HG03520 (cell line): ENCODE measurements around the gene C16orf89.
A peak's percentile ranks its signal among the peaks of the same experiment; 100 is the strongest.
"Not testable (repeated sequence)": the region's sequence is repeated elsewhere in the genome, so short reads cannot be mapped to it uniquely, and the experiment has no call there.

Experiments
- ATAC-seq: cut with Tn5 transposase; IDR thresholded peaks from one replicate; pipeline ENCODE4 v1.9.1; 2021; ENCODE audit warnings: mild to moderate bottlenecking, moderate library complexity; ENCODE audit not compliant: unreplicated experiment

Gene C16orf89

DNA sequence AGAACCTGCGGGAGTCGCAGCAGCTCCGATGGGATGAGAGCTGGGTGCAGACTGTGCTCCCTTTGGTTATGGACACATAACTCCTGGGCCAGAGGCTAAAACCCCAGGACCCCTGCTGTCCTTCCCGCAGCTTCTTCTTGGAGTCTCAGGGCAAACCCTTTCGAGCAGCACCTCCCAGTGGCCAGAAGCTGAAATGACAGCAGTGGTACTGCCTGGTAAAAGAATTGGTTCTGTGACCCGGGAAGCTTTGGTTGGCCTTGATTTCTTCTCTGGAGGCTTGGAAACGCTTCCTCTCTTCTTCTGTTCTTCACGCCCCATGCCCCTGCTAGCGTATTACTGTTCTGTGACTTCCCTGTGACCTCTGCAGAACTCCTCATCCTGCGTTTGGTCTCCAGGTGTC lies 19.0 kb upstream of the C16orf89 start:
- ATAC-seq = not testable (repeated sequence)

DNA sequence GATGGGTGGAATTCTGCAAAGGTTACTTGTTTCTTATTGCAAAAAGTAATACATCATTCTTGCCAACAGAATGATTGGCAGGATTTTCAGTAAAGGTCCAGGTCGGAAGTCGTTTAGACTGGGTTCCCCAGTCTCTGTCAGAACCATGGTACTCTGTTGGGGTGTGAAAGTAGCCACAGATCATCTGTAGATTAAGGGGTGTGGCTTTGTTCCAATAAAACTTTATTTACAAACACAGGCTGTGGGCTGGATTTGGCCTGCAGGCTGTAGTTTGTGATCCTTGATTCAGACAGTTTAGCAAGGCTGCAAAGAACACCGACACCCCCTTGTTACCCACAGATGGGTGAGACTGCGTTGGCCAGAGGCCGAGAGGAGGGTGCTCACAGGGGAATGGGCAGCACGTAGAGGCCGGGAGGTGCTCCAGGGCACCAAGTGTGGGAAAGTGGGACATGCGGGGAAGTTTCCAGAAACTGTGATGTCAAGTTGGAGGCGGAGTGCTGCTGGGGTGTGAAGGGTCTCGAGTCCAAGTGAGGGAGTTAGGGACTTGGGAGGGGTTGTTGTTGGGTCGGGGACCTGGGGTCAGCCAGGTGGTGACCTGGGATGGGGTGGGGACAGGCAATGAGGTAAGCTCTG lies 18.5 kb upstream of the C16orf89 start:
- ATAC-seq = not testable (repeated sequence)

DNA sequence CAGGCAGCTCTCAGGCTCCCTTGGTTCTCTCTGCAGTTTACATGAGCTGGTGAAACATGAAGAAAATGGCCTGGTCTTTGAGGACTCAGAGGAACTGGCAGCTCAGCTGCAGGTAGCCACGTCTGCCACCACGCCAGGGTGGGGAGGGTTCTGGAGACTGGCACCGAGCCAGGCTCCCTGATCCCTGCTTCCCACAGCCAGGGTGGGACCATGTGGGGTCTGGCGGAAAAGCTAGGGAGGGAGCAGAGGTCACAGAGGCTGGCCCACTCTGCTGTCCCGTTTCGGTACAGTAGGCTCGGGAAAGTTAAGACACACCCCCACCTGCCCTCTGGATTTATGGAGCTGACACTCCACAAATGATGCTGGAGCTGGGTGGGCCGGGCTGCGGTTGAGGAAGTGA lies 17.9 kb upstream of the C16orf89 start:
- ATAC-seq = not testable (repeated sequence)

DNA sequence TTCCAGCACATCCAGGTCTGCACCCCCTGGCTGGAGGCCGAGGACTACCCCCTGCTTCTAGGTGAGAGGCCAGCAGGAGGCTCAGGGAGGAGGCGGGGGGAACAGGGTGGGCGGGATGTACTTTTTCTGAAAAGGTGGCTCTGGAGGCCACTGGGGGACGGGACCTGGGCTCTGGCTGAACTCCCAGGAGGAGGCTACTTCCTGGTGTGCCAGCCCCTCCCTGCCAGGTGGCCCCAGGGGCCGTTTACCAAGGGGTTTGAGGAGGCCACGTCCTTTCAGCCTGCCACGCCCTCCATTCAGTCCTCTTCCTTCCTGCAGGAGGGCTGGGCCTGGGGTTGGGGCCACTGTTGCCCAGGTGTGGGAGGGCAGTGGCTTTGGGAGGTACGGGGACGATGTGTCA lies 15.2 kb upstream of the C16orf89 start:
- not testable (repeated sequence) for ATAC-seq

- ATAC-seq = not testable (repeated sequence)
Measured at GRCh38 chr16:5080461-5080860, 14.7 kb upstream of the C16orf89 start.

- no peak for ATAC-seq
Measured at GRCh38 chr16:5078626-5079025, 12.9 kb upstream of the C16orf89 start.

DNA sequence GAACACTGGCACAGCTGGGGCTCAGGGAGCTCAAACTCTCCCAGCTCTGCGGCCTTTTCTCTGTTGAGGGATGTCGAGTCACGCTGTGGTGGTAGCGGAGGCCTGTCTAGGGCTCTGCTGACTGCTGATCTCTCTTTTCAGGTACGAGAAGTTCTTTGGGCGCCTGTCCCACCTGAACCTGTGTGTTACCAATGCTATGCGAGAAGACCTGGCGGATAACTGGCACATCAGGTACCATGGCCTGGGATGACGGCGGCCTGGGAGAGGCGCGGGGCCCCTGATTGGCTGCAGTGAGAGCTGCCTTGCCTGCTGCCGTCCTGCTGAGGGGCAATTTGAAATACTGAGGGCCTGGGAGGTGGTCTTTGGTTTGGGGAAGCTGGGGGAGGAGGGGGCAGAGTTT lies 11.5 kb upstream of the C16orf89 start:
- ATAC-seq = no peak

DNA sequence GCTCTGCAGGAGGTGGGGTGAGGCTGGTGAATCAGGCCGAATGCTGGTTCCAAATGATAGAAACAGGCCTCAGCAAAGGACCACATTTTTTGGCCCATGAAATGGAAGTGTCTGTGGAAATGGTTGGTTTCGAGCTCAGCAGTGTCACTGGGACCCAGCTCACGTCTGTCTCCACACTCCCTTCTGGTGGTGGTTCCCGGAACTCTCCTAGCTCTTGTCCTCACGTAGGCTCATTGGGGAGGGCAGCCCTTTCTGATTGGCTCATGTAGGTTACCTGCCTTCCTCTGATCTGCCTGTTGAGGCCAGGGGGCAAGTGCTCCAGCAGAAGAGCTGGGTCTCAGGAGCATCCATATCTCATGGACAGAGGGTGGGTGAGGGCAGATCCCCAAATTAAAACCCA lies 9.9 kb upstream of the C16orf89 start:
- ATAC-seq = no peak

GRCh38 chr16:5073771-5074170 lies 8.0 kb upstream of the C16orf89 start:
- not testable (repeated sequence) for ATAC-seq

- ATAC-seq = no peak
Measured at GRCh38 chr16:5073279-5073629, 7.5 kb upstream of the C16orf89 start.

GRCh38 chr16:5072334-5073278 lies 6.8 kb upstream of the C16orf89 start:
- ATAC-seq = no peak

- ATAC-seq = peak; percentile 83
Measured at GRCh38 chr16:5071681-5072333, 6.1 kb upstream of the C16orf89 start, which contains the start of gene ALG1. TSS of gene ALG1 (plus strand) at chr16:5071843. CDS start at chr16:5071850, 7 bp downstream.

DNA sequence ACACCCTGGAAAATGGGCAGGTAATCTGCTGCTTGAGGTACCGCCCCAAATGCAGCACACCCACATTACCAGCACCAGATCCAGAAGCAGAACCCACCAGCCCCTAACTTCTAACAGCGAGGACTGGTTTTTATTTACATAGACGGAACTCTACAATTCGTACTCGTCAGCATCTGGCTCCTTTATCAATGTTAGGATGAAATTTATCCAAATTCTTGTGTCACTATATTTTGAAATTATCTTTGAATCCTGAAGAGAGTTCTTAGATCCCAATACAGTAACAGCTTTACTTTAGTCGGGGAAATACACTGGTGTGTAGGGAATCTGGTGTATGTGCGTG lies 5.6 kb upstream of the C16orf89 start:
- no peak for ATAC-seq

GRCh38 chr16:5070431-5071186 lies 4.9 kb upstream of the C16orf89 start:
- ATAC-seq = no peak

GRCh38 chr16:5069854-5070253 lies 4.1 kb upstream of the C16orf89 start:
- ATAC-seq = no peak

- ATAC-seq = no peak
Measured at GRCh38 chr16:5069048-5069447, 3.3 kb upstream of the C16orf89 start.

DNA sequence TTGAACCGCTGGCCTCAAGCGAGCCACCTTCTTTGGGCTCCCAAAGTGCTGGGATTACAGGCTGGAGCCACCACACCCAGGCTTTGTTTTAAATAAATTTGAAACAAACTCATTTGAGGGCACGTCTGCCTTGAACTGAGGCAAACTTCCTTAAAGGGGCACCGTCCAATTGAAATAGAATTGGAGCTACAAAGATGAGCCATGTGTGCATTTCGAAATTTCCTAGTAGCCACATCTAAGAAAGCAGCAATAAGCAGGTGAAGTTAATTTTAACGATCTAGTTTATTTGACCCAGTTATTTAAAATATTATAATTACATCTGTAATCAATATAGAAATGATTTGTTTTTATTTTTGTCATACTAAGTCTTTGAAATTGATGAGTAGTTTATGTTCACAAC lies 755 bp upstream of the C16orf89 start:
- no peak for ATAC-seq

DNA sequence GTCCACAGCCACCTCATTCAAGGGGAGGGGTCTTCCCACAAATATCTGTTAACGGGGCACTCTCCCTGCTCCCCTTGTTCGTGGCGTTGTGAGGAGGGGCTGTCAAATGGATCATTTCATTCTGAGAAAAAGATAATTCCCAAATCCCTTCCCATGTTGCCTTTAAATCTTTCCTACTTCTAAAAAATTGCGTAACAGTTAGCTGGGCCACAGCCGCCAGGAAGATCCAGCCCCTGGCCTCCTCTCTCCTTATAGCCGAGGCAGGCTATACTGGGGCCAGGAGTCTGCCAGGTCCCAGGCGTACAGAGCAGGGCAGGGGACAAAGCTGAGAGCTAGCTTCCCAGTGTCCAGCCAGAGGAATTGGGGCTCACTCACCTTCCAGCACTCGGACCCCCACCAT lies 430 bp downstream of the C16orf89 start:
- ATAC-seq = no peak

DNA sequence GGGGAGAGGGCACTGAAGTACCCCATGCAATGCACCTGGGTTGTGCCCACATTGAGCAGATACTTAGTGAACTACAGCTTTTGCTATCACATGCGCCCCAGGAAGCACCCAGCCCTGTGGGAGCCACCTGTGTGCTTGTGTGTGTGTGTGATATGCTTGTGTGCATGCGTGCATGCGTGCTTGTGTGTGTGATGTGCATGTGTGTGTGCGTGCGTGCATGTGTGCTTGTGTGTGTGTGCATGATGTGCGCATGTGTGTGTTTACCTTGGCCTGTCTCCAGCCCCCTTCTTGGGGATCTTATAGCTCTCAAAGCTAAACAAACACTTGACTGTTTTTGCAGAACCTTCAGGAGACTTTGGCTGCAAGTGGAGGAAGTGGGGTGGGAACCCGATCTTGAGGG lies 841 bp downstream of the C16orf89 start:
- no peak for ATAC-seq

DNA sequence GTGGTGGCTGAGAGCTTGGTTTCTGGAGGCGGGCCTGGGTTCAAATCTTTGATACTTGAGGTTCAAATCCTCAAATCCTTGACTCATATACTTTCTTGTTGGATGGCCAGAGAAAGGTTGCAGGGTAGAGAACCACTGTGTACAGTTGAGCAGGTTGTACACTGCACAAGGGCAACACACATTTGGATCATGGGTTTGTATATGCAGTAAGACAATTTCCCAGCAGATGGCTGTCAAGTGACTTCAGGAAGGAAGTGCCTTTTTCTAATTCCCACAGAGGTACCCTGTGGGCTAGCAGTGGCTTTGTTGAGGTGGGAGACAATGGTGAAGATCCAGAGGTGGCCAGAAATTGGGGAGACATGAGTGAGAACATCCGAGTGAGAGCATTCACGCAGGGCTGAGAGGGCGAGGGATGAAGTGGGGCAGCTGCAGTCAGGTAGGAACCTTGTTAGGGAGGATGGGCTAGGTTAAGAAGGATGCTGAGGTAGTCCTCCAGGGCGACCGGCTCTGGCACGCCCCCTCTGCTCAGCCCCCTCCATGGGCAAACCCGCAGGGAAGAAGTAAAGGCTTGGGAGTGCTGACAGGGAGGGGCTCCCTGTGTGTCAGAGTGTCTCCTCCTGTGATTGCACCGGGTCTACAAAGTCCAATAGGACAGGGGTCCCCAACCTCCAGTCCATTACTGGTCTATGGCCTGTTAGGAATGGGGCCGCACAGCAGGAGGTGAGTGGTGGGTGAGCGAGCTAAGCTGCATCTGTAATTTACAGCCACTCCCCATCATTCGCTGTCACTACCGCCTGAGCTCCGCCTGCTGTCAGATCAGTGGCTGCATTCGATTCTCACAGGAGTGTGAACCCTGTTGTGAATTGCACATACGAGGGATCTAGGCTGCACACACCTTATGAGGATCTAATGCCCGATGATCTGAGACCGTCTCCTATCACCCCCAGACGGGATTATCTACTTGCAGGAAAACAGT lies 2.7 kb downstream of the C16orf89 start:
- no peak for ATAC-seq
